ENCODE measurements around the gene XXYLT1. TPM values are rescaled to one million over a fixed set of nuclear protein-coding genes. Genes with fewer than 3 reads are reported as not detected.

XXYLT1 gene
- total and polyA plus RNA-seq, 9 of the 15 experiments (the other 6 are each of a cell fraction or from before 2014, with no cell fraction given): 1.9 to 18.9 (median 15.0) TPM

DNA sequence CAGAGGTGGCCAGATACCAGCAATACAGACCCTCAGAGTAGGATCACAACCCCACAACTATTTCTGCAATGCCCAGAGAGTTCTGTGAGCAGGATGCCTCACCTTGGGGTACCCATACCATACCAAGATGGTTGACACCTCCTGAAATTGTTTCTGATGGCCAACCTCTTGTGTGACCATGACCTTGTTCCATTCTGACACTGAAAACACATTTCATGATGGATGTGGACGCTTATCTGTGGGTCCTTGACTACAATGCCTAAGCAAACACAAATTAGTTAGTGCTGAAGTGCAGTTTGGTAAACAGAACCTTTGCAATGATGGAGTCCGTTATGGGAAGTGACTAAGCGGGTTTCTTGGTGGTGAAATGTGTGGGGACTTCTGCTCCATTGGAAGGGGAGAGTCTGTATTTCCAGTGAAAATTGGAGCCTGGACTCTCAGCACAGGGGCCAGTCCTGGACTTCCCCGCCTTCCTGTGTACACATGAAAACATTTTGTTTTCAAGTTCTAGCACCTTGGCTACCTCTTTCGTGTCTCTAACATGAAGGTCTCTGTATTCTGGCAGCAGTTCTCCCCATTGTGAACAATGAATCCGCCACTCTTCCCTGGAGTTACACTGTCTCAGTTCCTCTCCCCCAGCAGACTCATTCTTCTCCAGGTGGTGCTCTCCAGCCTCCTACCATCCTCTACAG, 106.2 kb downstream of the XXYLT1 start (continued):
- TF ChIP-seq, protein P1, sequence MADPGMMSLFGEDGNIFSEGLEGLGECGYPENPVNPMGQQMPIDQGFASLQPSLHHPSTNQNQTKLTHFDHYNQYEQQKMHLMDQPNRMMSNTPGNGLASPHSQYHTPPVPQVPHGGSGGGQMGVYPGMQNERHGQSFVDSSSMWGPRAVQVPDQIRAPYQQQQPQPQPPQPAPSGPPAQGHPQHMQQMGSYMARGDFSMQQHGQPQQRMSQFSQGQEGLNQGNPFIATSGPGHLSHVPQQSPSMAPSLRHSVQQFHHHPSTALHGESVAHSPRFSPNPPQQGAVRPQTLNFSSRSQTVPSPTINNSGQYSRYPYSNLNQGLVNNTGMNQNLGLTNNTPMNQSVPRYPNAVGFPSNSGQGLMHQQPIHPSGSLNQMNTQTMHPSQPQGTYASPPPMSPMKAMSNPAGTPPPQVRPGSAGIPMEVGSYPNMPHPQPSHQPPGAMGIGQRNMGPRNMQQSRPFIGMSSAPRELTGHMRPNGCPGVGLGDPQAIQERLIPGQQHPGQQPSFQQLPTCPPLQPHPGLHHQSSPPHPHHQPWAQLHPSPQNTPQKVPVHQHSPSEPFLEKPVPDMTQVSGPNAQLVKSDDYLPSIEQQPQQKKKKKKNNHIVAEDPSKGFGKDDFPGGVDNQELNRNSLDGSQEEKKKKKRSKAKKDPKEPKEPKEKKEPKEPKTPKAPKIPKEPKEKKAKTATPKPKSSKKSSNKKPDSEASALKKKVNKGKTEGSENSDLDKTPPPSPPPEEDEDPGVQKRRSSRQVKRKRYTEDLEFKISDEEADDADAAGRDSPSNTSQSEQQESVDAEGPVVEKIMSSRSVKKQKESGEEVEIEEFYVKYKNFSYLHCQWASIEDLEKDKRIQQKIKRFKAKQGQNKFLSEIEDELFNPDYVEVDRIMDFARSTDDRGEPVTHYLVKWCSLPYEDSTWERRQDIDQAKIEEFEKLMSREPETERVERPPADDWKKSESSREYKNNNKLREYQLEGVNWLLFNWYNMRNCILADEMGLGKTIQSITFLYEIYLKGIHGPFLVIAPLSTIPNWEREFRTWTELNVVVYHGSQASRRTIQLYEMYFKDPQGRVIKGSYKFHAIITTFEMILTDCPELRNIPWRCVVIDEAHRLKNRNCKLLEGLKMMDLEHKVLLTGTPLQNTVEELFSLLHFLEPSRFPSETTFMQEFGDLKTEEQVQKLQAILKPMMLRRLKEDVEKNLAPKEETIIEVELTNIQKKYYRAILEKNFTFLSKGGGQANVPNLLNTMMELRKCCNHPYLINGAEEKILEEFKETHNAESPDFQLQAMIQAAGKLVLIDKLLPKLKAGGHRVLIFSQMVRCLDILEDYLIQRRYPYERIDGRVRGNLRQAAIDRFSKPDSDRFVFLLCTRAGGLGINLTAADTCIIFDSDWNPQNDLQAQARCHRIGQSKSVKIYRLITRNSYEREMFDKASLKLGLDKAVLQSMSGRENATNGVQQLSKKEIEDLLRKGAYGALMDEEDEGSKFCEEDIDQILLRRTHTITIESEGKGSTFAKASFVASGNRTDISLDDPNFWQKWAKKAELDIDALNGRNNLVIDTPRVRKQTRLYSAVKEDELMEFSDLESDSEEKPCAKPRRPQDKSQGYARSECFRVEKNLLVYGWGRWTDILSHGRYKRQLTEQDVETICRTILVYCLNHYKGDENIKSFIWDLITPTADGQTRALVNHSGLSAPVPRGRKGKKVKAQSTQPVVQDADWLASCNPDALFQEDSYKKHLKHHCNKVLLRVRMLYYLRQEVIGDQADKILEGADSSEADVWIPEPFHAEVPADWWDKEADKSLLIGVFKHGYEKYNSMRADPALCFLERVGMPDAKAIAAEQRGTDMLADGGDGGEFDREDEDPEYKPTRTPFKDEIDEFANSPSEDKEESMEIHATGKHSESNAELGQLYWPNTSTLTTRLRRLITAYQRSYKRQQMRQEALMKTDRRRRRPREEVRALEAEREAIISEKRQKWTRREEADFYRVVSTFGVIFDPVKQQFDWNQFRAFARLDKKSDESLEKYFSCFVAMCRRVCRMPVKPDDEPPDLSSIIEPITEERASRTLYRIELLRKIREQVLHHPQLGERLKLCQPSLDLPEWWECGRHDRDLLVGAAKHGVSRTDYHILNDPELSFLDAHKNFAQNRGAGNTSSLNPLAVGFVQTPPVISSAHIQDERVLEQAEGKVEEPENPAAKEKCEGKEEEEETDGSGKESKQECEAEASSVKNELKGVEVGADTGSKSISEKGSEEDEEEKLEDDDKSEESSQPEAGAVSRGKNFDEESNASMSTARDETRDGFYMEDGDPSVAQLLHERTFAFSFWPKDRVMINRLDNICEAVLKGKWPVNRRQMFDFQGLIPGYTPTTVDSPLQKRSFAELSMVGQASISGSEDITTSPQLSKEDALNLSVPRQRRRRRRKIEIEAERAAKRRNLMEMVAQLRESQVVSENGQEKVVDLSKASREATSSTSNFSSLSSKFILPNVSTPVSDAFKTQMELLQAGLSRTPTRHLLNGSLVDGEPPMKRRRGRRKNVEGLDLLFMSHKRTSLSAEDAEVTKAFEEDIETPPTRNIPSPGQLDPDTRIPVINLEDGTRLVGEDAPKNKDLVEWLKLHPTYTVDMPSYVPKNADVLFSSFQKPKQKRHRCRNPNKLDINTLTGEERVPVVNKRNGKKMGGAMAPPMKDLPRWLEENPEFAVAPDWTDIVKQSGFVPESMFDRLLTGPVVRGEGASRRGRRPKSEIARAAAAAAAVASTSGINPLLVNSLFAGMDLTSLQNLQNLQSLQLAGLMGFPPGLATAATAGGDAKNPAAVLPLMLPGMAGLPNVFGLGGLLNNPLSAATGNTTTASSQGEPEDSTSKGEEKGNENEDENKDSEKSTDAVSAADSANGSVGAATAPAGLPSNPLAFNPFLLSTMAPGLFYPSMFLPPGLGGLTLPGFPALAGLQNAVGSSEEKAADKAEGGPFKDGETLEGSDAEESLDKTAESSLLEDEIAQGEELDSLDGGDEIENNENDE (IDR thresholded peaks at IDR 0.05; ENCODE audit: low read depth, low read length): no peak
- TF ChIP-seq SMARCC2 (IDR thresholded peaks at IDR 0.05; ENCODE audit: low read depth) (peak; percentile 32; the same call in 1 of the 2 replicates), NR4A1 (CRISPR knock-in tag; IDR thresholded peaks at IDR 0.05) (no peak), NR4A1 (tag; IDR thresholded peaks at IDR 0.05) (peak; percentile 93), ZBTB7A (IDR thresholded peaks at IDR 0.05; ENCODE audit: borderline replicate concordance, control insufficient read depth, low read depth, low read length) (no peak), ZNF76 (CRISPR knock-in tag; IDR thresholded peaks at IDR 0.05; ENCODE audit: borderline replicate concordance) (peak; percentile 56; the same call in 1 of the 2 replicates), NFRKB (IDR thresholded peaks at IDR 0.05; ENCODE audit: low read depth) (no peak; the same call in 1 of the 2 replicates)

All from K562 (cell line).